ENCODE measurements around the gene RNF130. TPM values are rescaled to one million over a fixed set of nuclear protein-coding genes. Genes with fewer than 3 reads are reported as not detected.

Gene RNF130
- total RNA-seq, 1 experiment from 2014 or later: 31.8 TPM

- intact Hi-C loops (cut with micrococcal nuclease): loop anchor here (10.0 kb wide), 1 partner anchor 455 kb away; the partner anchor contains the start of gene HNRNPH1
- no peaks in the 10 kb centered on the region for H3K9me3 Mint-ChIP-seq (ENCODE audit: unreplicated experiment)
- no peaks in the 10 kb centered on the region for H3K36me3 Mint-ChIP-seq (ENCODE audit: insufficient read depth, unreplicated experiment)
- POLR2A ChIA-PET: interaction anchor here (1.3 kb wide), 1 partner anchor 10 kb away, joined by 4 read pairs; no protein-coding TSS in a partner anchor
- no peak overlapping the region for H3K4me3 Mint-ChIP-seq (ENCODE audit: unreplicated experiment)
- no peak for DNase-seq (ENCODE audit: unreplicated experiment)
- H3K4me1 Mint-ChIP-seq (ENCODE audit: insufficient read depth, unreplicated experiment): no peaks in the 10 kb centered on the region
- BruUV-seq (replicated peaks): no TSS peak
- H3K27ac Mint-ChIP-seq (ENCODE audit: low read depth, unreplicated experiment): no peak overlapping the region
- CTCF ChIA-PET: interaction anchor here (0.6 to 3.8 kb wide), 6 partner anchors 11 to 464 kb away, joined by 3 to 27 read pairs (median 4); partner anchors contain the start of gene TBC1D9B
- TF ChIP-seq, protein P1, sequence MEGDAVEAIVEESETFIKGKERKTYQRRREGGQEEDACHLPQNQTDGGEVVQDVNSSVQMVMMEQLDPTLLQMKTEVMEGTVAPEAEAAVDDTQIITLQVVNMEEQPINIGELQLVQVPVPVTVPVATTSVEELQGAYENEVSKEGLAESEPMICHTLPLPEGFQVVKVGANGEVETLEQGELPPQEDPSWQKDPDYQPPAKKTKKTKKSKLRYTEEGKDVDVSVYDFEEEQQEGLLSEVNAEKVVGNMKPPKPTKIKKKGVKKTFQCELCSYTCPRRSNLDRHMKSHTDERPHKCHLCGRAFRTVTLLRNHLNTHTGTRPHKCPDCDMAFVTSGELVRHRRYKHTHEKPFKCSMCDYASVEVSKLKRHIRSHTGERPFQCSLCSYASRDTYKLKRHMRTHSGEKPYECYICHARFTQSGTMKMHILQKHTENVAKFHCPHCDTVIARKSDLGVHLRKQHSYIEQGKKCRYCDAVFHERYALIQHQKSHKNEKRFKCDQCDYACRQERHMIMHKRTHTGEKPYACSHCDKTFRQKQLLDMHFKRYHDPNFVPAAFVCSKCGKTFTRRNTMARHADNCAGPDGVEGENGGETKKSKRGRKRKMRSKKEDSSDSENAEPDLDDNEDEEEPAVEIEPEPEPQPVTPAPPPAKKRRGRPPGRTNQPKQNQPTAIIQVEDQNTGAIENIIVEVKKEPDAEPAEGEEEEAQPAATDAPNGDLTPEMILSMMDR (IDR thresholded peaks at IDR 0.05; ENCODE audit: unreplicated experiment): no peak
- no peaks in the 10 kb centered on the region for H3K27me3 Mint-ChIP-seq (ENCODE audit: insufficient read depth, unreplicated experiment)
These were observed 8.3 kb upstream of the RNF130 start for GRCh38 chr5:180079702-180080466.

DNA sequence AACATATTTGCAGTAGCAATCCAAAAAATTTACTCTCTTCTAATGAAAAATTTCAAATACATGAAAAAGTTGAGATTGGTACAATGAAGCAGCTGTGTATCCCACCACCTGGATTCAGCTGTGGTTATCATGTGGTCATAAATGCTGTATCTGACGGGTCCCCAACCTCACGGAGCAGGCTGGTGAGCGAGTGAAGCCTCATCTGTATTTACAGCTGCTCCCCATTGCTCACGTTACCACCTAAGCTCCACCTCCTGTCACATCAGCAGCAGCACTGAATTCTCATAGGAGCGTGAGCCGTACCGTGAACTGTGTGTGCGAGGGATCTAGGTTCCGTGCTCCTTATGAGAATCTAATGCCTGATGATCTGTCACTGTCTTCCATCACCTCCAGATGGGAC, 6.8 kb upstream of the RNF130 start:
- TF ChIP-seq, protein P1 (IDR thresholded peaks at IDR 0.05; ENCODE audit: unreplicated experiment): no peak
- Mint-ChIP-seq H3K9me3 (ENCODE audit: unreplicated experiment) (no peaks in the 10 kb centered on the region), H3K4me1 (ENCODE audit: insufficient read depth, unreplicated experiment) (no peaks in the 10 kb centered on the region), H3K27me3 (ENCODE audit: insufficient read depth, unreplicated experiment) (no peaks in the 10 kb centered on the region), H3K27ac (ENCODE audit: low read depth, unreplicated experiment) (no peak overlapping the region), H3K36me3 (ENCODE audit: insufficient read depth, unreplicated experiment) (no peaks in the 10 kb centered on the region), H3K4me3 (ENCODE audit: unreplicated experiment) (no peak overlapping the region)
- ChIA-PET POLR2A (no interaction called here), CTCF (interaction anchor here (0.6 to 3.8 kb wide), 3 partner anchors 13 to 326 kb away, joined by 3 to 27 read pairs (median 4); no protein-coding TSS in a partner anchor)
- intact Hi-C loops (cut with micrococcal nuclease): loop anchor here (10.0 kb wide), 1 partner anchor 454 kb away; the partner anchor contains the start of gene HNRNPH1
- no TSS peak for BruUV-seq (replicated peaks)
- no peak for DNase-seq (ENCODE audit: unreplicated experiment)

- POLR2A ChIA-PET: interaction anchor here (1.3 kb wide), 1 partner anchor 9 kb away, joined by 5 read pairs; no protein-coding TSS in a partner anchor
- no peak overlapping the region for H3K27ac Mint-ChIP-seq (ENCODE audit: low read depth, unreplicated experiment)
- TF ChIP-seq, protein P1 (IDR thresholded peaks at IDR 0.05; ENCODE audit: unreplicated experiment): no peak
- BruUV-seq (replicated peaks): no TSS peak
- H3K27me3 Mint-ChIP-seq (ENCODE audit: insufficient read depth, unreplicated experiment): no peaks in the 10 kb centered on the region
- CTCF ChIA-PET: interaction anchor here (0.6 to 3.8 kb wide), 3 partner anchors 13 to 326 kb away, joined by 3 to 27 read pairs (median 4); no protein-coding TSS in a partner anchor
- H3K9me3 Mint-ChIP-seq (ENCODE audit: unreplicated experiment): peaks cover 4% of the 10 kb centered on the region
- H3K36me3 Mint-ChIP-seq (ENCODE audit: insufficient read depth, unreplicated experiment): no peaks in the 10 kb centered on the region
- DNase-seq (ENCODE audit: unreplicated experiment): no peak
- no peak overlapping the region for H3K4me3 Mint-ChIP-seq (ENCODE audit: unreplicated experiment)
- no peaks in the 10 kb centered on the region for H3K4me1 Mint-ChIP-seq (ENCODE audit: insufficient read depth, unreplicated experiment)
- intact Hi-C loops (cut with micrococcal nuclease): loop anchor here (10.0 kb wide), 1 partner anchor 453 kb away; the partner anchor contains the start of gene HNRNPH1
These were observed 6.2 kb upstream of the RNF130 start for GRCh38 chr5:180077594-180078284.

- CTCF ChIA-PET: interaction anchor here (0.7 kb wide), 1 partner anchor 268 kb away, joined by 8 read pairs; no protein-coding TSS in a partner anchor
- intact Hi-C loops (cut with micrococcal nuclease): loop anchor here (10.0 kb wide), 1 partner anchor 451 kb away; the partner anchor contains the start of gene HNRNPH1
- TF ChIP-seq, protein P1 (IDR thresholded peaks at IDR 0.05; ENCODE audit: unreplicated experiment): no peak
- peaks cover 8% of the 10 kb centered on the region for H3K9me3 Mint-ChIP-seq (ENCODE audit: unreplicated experiment)
- no peak overlapping the region for H3K4me3 Mint-ChIP-seq (ENCODE audit: unreplicated experiment)
- DNase-seq (ENCODE audit: unreplicated experiment): no peak
- H3K27me3 Mint-ChIP-seq (ENCODE audit: insufficient read depth, unreplicated experiment): no peaks in the 10 kb centered on the region
- no peaks in the 10 kb centered on the region for H3K4me1 Mint-ChIP-seq (ENCODE audit: insufficient read depth, unreplicated experiment)
- no TSS peak for BruUV-seq (replicated peaks)
- POLR2A ChIA-PET: interaction anchor here (0.7 kb wide), 1 partner anchor 1109 kb away, joined by 3 read pairs; no protein-coding TSS in a partner anchor
- no peak overlapping the region for H3K27ac Mint-ChIP-seq (ENCODE audit: low read depth, unreplicated experiment)
- no peaks in the 10 kb centered on the region for H3K36me3 Mint-ChIP-seq (ENCODE audit: insufficient read depth, unreplicated experiment)
These were observed 4.1 kb upstream of the RNF130 start for GRCh38 chr5:180075703-180076102.

All from MCF 10A (cell line).